H1 (cell line): Measurements from ENCODE around the gene MTM1. TPM values are rescaled to one million over a fixed set of nuclear protein-coding genes. Genes with fewer than 3 reads are reported as not detected.

ENCODE experiments used
- ASH2L ChIP-seq: fragments of 200-600, 300-600 bp; sonication (generic); IDR thresholded peaks from one replicate; pipeline ENCODE4 v1.7.1; 2017; ENCODE audit warnings: low read length
- JUN ChIP-seq: IDR thresholded peaks from 2 replicates; pipeline ENCODE4 v1.6.1; 2011; ENCODE audit warnings: low read depth, mild to moderate bottlenecking, improper control_type of control experiment, low read length
- POLR2A ChIP-seq, 2 experiments: IDR thresholded peaks; 1 replicate in 1 of 2; 2 replicates in 1 of 2; pipeline ENCODE4 v1.6.1; 2011; ENCODE audit warnings: low read depth in 2 of 2, low read length in 2 of 2, mild to moderate bottlenecking in 2 of 2; ENCODE audit errors: control extremely low read depth in 1 of 2
- SP1 ChIP-seq: IDR thresholded peaks from 2 replicates; pipeline ENCODE4 v1.6.1; 2011; ENCODE audit warnings: low read depth, low read length
- SP2 ChIP-seq: IDR thresholded peaks from 2 replicates; pipeline ENCODE4 v1.6.1; 2012; ENCODE audit warnings: mild to moderate bottlenecking, low read length, inconsistent platforms
- TAF1 ChIP-seq: IDR thresholded peaks from 2 replicates; pipeline ENCODE4 v1.6.1; 2011; ENCODE audit warnings: mild to moderate bottlenecking, low read depth, low read length
- TCF12 ChIP-seq: IDR thresholded peaks from 2 replicates; pipeline ENCODE4 v1.6.1; 2011; ENCODE audit warnings: low read depth, mild to moderate bottlenecking, low read length
- YY1 ChIP-seq: IDR thresholded peaks from 2 replicates; pipeline ENCODE4 v1.6.1; 2011; ENCODE audit warnings: low read depth, mild to moderate bottlenecking, low read length
- polyA plus RNA-seq, 7 experiments: library from polyadenylated mRNA; depleted of rRNA in 3 of 7; stranded (reverse) in 5 of 7; unstranded in 2 of 7; fragments of >200 nt in 5 of 7; fragments of 200-250 nt in 2 of 7; gene quantifications; 1 replicate in 5 of 7; 2 replicates in 1 of 7; 4 replicates in 1 of 7; pipeline versions ENCODE4 v1.2.1 to v1.2.3, GENCODE V29; 2011 to 2013; ENCODE audit warnings: missing spikeins in 2 of 7, mixed read lengths in 2 of 7
- total RNA-seq: library from RNA; stranded (reverse); fragmentation: NEBNext Ultra II Directional; extraction: Animal tissue kit (Norgen Biotek cat#: 25700); gene quantifications from 2 replicates; pipeline ENCODE4 v1.2.1, GENCODE V29; 2021
- TF ChIP-seq, protein P1 (sequence below): fragments of 300-600 bp; sonication (generic); IDR thresholded peaks from 2 replicates; pipeline ENCODE4 v1.7.1; 2012; ENCODE audit warnings: low read length, moderate library complexity, mild to moderate bottlenecking, inconsistent platforms; ENCODE audit not compliant: insufficient replicate concordance

The MTM1 gene
- total and polyA plus RNA-seq, 2 of the 8 experiments (the other 6 are each of a cell fraction or from before 2014, with no cell fraction given) = 2.3 to 8.4 TPM

- TF ChIP-seq, protein P1, sequence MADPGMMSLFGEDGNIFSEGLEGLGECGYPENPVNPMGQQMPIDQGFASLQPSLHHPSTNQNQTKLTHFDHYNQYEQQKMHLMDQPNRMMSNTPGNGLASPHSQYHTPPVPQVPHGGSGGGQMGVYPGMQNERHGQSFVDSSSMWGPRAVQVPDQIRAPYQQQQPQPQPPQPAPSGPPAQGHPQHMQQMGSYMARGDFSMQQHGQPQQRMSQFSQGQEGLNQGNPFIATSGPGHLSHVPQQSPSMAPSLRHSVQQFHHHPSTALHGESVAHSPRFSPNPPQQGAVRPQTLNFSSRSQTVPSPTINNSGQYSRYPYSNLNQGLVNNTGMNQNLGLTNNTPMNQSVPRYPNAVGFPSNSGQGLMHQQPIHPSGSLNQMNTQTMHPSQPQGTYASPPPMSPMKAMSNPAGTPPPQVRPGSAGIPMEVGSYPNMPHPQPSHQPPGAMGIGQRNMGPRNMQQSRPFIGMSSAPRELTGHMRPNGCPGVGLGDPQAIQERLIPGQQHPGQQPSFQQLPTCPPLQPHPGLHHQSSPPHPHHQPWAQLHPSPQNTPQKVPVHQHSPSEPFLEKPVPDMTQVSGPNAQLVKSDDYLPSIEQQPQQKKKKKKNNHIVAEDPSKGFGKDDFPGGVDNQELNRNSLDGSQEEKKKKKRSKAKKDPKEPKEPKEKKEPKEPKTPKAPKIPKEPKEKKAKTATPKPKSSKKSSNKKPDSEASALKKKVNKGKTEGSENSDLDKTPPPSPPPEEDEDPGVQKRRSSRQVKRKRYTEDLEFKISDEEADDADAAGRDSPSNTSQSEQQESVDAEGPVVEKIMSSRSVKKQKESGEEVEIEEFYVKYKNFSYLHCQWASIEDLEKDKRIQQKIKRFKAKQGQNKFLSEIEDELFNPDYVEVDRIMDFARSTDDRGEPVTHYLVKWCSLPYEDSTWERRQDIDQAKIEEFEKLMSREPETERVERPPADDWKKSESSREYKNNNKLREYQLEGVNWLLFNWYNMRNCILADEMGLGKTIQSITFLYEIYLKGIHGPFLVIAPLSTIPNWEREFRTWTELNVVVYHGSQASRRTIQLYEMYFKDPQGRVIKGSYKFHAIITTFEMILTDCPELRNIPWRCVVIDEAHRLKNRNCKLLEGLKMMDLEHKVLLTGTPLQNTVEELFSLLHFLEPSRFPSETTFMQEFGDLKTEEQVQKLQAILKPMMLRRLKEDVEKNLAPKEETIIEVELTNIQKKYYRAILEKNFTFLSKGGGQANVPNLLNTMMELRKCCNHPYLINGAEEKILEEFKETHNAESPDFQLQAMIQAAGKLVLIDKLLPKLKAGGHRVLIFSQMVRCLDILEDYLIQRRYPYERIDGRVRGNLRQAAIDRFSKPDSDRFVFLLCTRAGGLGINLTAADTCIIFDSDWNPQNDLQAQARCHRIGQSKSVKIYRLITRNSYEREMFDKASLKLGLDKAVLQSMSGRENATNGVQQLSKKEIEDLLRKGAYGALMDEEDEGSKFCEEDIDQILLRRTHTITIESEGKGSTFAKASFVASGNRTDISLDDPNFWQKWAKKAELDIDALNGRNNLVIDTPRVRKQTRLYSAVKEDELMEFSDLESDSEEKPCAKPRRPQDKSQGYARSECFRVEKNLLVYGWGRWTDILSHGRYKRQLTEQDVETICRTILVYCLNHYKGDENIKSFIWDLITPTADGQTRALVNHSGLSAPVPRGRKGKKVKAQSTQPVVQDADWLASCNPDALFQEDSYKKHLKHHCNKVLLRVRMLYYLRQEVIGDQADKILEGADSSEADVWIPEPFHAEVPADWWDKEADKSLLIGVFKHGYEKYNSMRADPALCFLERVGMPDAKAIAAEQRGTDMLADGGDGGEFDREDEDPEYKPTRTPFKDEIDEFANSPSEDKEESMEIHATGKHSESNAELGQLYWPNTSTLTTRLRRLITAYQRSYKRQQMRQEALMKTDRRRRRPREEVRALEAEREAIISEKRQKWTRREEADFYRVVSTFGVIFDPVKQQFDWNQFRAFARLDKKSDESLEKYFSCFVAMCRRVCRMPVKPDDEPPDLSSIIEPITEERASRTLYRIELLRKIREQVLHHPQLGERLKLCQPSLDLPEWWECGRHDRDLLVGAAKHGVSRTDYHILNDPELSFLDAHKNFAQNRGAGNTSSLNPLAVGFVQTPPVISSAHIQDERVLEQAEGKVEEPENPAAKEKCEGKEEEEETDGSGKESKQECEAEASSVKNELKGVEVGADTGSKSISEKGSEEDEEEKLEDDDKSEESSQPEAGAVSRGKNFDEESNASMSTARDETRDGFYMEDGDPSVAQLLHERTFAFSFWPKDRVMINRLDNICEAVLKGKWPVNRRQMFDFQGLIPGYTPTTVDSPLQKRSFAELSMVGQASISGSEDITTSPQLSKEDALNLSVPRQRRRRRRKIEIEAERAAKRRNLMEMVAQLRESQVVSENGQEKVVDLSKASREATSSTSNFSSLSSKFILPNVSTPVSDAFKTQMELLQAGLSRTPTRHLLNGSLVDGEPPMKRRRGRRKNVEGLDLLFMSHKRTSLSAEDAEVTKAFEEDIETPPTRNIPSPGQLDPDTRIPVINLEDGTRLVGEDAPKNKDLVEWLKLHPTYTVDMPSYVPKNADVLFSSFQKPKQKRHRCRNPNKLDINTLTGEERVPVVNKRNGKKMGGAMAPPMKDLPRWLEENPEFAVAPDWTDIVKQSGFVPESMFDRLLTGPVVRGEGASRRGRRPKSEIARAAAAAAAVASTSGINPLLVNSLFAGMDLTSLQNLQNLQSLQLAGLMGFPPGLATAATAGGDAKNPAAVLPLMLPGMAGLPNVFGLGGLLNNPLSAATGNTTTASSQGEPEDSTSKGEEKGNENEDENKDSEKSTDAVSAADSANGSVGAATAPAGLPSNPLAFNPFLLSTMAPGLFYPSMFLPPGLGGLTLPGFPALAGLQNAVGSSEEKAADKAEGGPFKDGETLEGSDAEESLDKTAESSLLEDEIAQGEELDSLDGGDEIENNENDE = no peak
- TF ChIP-seq JUN (no peak), TCF12 (no peak), ASH2L (no peak), SP1 (no peak), SP2 (no peak), TAF1 (no peak), YY1 (no peak), POLR2A (IDR thresholded peaks at IDR 0.05; ENCODE audit: control extremely low read depth in 1 of 2, low read depth in 2 of 2, low read length in 2 of 2) (no peak)
Observed at GRCh38 chrX:150715184-150715583, 146.8 kb downstream of the MTM1 start (continued).
